ENCODE results near the gene NKD2. TPM values are rescaled to one million over a fixed set of nuclear protein-coding genes. Genes with fewer than 3 reads are reported as not detected.
"Not testable (repeated sequence)": the region's sequence is repeated elsewhere in the genome, so short reads cannot be mapped to it uniquely, and the experiment has no call there.

NKD2 gene
- total RNA-seq, 2 experiments from 2014 or later, result 1.4 to 1.8 TPM

DNA sequence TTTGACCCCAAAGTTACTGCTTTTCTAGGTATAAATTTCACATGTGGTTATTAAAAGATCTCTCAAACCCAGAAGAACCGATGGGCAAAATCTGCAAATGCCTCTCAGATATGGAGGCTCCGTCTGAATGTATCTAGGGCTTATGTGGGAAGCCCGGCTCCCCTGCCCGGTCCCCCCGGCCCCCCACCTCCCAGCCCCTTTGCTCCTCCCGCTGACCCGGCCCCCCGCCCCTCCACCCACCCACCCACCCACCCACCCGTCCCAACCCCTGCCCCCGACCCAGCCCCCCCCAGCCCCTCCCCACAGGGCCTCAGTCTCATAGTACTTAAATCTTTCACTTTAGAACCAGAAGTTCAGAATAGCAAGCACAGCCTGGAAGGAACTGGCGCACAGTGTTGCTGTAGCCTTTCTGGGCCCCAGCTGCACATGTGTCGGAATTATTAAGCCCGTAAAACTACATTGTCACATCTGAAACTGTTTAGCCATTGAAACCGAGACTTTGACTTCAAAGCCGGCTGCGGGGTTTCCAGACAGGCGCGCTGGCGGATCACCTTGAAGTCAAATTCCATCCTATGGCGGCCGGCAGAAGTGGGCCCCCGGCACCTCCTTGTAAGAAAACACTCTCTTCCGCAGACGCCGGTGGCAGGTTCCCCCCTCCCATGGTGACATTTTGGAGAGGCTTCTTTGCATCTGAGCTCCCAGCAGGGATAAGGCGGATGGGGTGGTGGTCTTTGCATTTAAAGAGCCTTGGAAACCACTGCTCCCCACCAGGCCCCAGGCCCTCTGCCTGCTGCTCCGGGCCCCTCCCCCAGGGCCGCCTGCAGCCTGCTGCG is 12.8 kb downstream of the NKD2 start:
- H3K4me3 Mint-ChIP-seq, result no peak overlapping the region
- H3K27ac Mint-ChIP-seq, result no peak overlapping the region
- CTCF ChIA-PET, result no interaction called here
- H3K9me3 Mint-ChIP-seq, result no peaks in the 10 kb centered on the region
- POLR2A ChIA-PET, result no interaction called here
- DNase-seq, result no peak
- H3K36me3 Mint-ChIP-seq (ENCODE audit: low read depth), result no peaks in the 10 kb centered on the region
- no peaks in the 10 kb centered on the region for H3K27me3 Mint-ChIP-seq
- no peaks in the 10 kb centered on the region for H3K4me1 Mint-ChIP-seq

DNA sequence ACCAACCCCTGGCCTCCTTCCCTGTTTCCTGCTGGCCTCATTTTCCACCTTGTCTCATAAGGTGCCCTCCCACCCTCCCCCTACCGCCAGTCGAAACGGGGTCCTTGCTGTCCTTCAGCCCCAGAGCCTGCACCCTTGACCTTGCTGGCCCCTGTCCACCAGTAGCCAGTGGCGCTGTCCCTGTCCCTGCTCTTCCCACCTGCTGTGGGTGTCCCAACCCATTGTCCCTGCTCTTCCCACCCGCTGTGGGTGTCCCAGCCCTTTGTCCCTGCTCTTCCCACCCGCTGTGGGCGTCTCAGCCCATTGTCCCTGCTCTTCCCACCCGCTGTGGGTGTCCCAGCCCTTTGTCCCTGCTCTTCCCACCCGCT is 13.4 kb downstream of the NKD2 start:
- H3K27me3 Mint-ChIP-seq; H3K36me3 Mint-ChIP-seq (ENCODE audit: low read depth); CTCF ChIA-PET: not testable (repeated sequence)

GRCh38 chr5:1026700-1027621 is 18.4 kb downstream of the NKD2 start:
- Mint-ChIP-seq H3K4me1 (no peaks in the 10 kb centered on the region), H3K27ac (no peak overlapping the region), H3K9me3 (no peaks in the 10 kb centered on the region), H3K36me3 (ENCODE audit: low read depth) (no peaks in the 10 kb centered on the region), H3K27me3 (no peaks in the 10 kb centered on the region), H3K4me3 (no peak overlapping the region)
- no peak for DNase-seq
- POLR2A ChIA-PET, result no interaction called here
- CTCF ChIA-PET, result no interaction called here

More for the DNA sequence above, 13.4 kb downstream of the NKD2 start:
- H3K27ac Mint-ChIP-seq, DNase-seq, H3K4me3 Mint-ChIP-seq, H3K4me1 Mint-ChIP-seq, H3K9me3 Mint-ChIP-seq, POLR2A ChIA-PET: not testable (repeated sequence)

GRCh38 chr5:1027631-1028441 is 19.2 kb downstream of the NKD2 start:
- no peaks in the 10 kb centered on the region for H3K4me1 Mint-ChIP-seq
- ChIA-PET CTCF (no interaction called here), POLR2A (no interaction called here)
- no peak overlapping the region for H3K4me3 Mint-ChIP-seq
- no peak overlapping the region for H3K27ac Mint-ChIP-seq
- no peaks in the 10 kb centered on the region for H3K36me3 Mint-ChIP-seq (ENCODE audit: low read depth)
- H3K9me3 Mint-ChIP-seq, result no peaks in the 10 kb centered on the region
- DNase-seq, result no peak
- H3K27me3 Mint-ChIP-seq, result no peaks in the 10 kb centered on the region

GRCh38 chr5:1028481-1029281 is 20.1 kb downstream of the NKD2 start:
- ChIA-PET POLR2A (no interaction called here), CTCF (no interaction called here)
- no peaks in the 10 kb centered on the region for H3K27me3 Mint-ChIP-seq
- H3K9me3 Mint-ChIP-seq, result no peaks in the 10 kb centered on the region
- H3K27ac Mint-ChIP-seq, result no peak overlapping the region
- no peaks in the 10 kb centered on the region for H3K36me3 Mint-ChIP-seq (ENCODE audit: low read depth)
- DNase-seq, result no peak
- H3K4me3 Mint-ChIP-seq, result no peak overlapping the region
- H3K4me1 Mint-ChIP-seq, result no peaks in the 10 kb centered on the region

DNA sequence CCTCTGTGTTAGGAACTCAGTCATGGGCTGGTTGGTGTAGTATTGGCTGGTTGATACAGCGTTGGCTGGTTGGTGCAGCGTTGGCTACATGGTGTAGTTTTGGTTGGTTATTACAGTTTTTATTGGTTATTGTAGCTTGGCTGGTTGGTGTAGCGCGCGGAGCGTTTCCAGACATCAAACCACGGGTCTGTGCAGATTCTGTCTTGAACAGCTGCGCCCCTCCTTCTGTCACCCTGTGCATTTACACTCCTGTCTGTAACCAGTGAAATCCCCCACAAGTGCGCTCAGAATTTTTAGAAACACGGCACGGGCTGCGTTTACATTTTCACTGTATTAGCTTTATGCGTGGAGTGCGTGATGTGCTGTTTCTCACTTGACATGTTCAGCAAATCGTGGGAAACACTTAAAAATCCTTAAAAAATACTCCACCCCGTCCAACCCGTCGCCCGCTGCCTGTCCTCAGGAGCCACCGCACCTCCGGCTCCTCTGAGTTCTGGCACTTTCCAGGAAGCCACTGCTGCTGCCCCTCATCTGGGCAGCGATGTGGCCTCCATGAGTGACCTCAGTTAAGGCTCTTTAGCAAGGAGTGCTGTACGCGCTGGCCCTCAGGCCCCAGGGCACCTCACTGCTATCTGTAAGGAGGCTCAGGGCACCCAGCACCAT is 20.8 kb downstream of the NKD2 start:
- POLR2A ChIA-PET, result no interaction called here
- Mint-ChIP-seq H3K4me3 (no peak overlapping the region), H3K36me3 (ENCODE audit: low read depth) (no peaks in the 10 kb centered on the region), H3K27me3 (no peaks in the 10 kb centered on the region), H3K27ac (no peak overlapping the region), H3K4me1 (no peaks in the 10 kb centered on the region), H3K9me3 (no peaks in the 10 kb centered on the region)
- CTCF ChIA-PET, result no interaction called here
- DNase-seq, result no peak

GRCh38 chr5:1029945-1030625 is 21.5 kb downstream of the NKD2 start:
- Mint-ChIP-seq H3K27ac (no peak overlapping the region), H3K4me1 (peaks cover 1% of the 10 kb centered on the region), H3K4me3 (no peak overlapping the region), H3K27me3 (no peaks in the 10 kb centered on the region), H3K9me3 (no peaks in the 10 kb centered on the region), H3K36me3 (ENCODE audit: low read depth) (no peaks in the 10 kb centered on the region)
- POLR2A ChIA-PET, result no interaction called here
- CTCF ChIA-PET, result no interaction called here
- no peak for DNase-seq

GRCh38 chr5:1030801-1031271 is 22.2 kb downstream of the NKD2 start:
- DNase-seq, result no peak
- POLR2A ChIA-PET, result no interaction called here

GRCh38 chr5:1031306-1031959 is 22.8 kb downstream of the NKD2 start:
- DNase-seq, result no peak
- Mint-ChIP-seq H3K9me3 (no peaks in the 10 kb centered on the region), H3K4me3 (no peak overlapping the region), H3K36me3 (ENCODE audit: low read depth) (no peaks in the 10 kb centered on the region), H3K27me3 (no peaks in the 10 kb centered on the region), H3K27ac (no peak overlapping the region), H3K4me1 (peaks cover 2% of the 10 kb centered on the region)
- ChIA-PET POLR2A (no interaction called here), CTCF (no interaction called here)

More at GRCh38 chr5:1030801-1031271, 22.2 kb downstream of the NKD2 start:
- no peak overlapping the region for H3K27ac Mint-ChIP-seq
- H3K27me3 Mint-ChIP-seq, result no peaks in the 10 kb centered on the region
- H3K36me3 Mint-ChIP-seq (ENCODE audit: low read depth), result no peaks in the 10 kb centered on the region
- no peak overlapping the region for H3K4me3 Mint-ChIP-seq
- peaks cover 2% of the 10 kb centered on the region for H3K4me1 Mint-ChIP-seq
- no peaks in the 10 kb centered on the region for H3K9me3 Mint-ChIP-seq
- CTCF ChIA-PET, result no interaction called here

GRCh38 chr5:1032011-1032410 is 23.4 kb downstream of the NKD2 start:
- no peak overlapping the region for H3K4me3 Mint-ChIP-seq
- H3K9me3 Mint-ChIP-seq, result no peaks in the 10 kb centered on the region
- DNase-seq, result no peak
- peaks cover 2% of the 10 kb centered on the region for H3K4me1 Mint-ChIP-seq
- no peaks in the 10 kb centered on the region for H3K27me3 Mint-ChIP-seq
- H3K36me3 Mint-ChIP-seq (ENCODE audit: low read depth), result no peaks in the 10 kb centered on the region
- ChIA-PET POLR2A (no interaction called here), CTCF (no interaction called here)
- H3K27ac Mint-ChIP-seq, result no peak overlapping the region

DNA sequence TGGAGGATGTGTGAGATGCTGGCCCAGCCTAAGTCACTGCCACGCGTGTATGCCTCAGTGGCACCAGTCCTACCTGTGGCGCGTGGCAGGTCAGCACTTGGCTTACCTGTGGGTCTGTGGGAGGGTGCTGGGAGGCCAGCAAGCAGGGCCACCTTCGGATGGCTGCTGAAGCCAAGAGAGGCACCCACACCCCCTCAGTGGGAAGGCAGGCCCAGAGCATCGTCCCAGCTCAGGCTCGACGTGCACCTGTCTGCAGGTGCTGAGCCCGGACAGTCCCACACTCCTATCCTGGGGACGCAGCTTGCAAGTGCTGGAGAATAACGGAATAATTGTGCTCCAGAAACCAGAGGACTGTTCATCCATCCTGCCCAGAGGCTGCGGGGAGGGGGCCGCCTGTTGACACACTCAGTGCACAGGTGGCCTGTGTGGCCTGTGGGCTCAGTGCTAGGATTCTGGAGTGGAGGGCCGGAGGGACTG is 24.0 kb downstream of the NKD2 start:
- Mint-ChIP-seq H3K9me3 (no peaks in the 10 kb centered on the region), H3K4me1 (peaks cover 2% of the 10 kb centered on the region), H3K27me3 (no peaks in the 10 kb centered on the region), H3K27ac (no peak overlapping the region), H3K4me3 (no peak overlapping the region), H3K36me3 (ENCODE audit: low read depth) (no peaks in the 10 kb centered on the region)
- ChIA-PET POLR2A (no interaction called here), CTCF (no interaction called here)
- DNase-seq, result no peak
